Activated CD8-positive, alpha-beta memory T cell treated with anti-CD3 and anti-CD28 coated beads for 24 hours (primary cell): ENCODE data around the gene CNN1.
"Not testable (repeated sequence)": the region's sequence is repeated elsewhere in the genome, so short reads cannot be mapped to it uniquely, and the experiment has no call there.

Experiments used
- DNase-seq: peaks from one replicate; pipeline ENCODE4 v3.0.0-alpha.2; 2020

CNN1 gene

DNA sequence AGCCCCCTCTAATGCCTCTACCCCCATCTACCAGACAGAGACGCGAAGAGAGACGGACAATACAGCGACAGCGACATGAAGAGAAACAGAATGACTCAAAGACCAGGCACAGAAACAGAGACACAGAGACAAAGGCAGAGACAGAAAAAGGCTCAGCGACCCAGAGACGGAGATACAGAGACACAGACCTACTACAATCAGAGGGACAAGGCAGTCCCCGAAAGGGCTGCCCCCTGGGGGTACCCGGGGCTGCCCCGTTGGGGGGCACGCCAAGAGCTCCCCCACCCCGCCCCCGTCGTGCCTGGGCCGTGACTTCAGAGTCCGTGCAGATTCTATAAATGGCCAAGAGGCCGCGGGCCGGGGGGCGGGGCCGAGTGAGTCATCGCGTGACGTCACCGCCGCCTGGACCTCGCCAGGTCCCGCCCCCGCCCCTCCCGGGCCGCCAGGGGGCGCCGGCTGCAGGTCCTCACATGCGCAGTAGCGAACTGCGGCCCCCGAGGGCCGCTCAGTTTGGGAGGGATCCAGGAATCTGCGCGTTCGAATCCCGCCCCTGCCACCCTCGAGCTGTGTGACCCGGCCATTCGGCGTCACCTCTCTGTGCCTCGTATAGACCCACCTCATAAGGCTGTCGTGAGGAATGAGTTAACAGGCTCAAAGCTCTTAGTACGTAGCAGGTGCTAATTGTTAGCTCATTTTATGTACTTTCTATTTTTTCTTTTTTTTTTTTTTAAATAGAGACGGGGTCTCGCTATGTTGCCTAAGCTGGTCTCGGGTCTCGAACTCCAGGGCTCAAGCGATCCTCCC lies 2.7 kb upstream of the CNN1 start:
- peak; percentile 96 for DNase-seq

DNA sequence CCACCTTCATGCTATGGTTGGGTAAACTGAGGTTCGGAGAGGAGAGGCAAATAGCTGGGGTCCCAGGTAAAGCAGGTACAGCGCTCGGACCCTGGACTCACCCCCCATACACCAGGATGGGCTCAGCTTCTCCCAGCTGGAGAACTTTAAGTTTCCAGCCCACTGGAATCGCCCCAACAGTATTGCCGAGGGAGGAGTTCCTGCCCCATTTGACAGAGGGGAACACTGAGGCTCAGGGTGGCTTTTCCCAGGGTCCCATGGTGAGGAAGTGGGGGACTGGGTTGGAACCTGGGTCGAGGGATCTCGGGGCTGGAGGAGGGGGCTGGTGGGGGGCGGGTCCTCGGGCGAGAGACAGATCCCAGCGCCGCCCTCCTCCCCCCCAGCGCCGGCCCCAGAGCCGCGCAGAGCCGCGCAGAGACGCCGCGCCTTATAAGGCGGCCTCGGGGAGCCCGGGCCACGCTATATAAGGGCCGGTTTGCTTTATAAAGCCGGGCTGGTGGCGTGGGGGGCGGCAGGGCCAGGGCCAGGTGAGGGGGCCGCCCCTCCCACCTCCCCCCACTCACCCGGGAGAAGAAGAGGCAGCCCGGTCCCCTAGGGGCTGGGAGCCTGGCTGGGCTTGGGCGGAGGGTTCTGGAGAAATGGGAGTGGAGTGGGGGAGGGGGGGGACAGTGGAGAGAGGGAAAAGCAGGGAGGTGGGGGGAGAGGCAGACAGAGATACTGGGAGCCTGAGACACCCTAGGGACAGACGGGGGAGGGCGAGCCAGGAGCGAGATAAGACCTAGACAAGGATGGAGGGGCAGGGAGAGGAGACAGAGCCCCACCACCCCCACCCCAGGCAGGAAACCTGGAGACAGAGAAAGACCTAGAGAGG lies 1.1 kb downstream of the CNN1 start:
- DNase-seq: no peak

DNA sequence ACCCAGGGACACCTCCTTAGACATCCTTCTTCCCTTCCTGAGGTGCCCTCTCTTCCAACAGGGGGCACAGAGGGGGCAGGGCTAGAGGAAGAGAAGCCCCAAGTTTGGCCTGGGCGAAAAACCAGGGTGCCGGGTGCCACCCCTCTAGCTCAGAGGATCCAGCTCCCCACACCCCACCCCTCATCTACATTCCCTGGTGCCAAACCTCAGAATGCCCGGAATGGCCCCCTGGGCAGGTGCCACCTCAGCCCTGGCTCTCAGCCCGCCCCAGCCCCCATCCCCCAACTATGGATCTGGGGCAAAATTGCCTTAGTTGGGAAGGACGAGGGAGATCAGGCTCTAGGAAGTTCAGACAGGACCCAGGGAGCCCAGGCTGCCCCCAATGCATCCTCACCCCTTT lies 2.0 kb downstream of the CNN1 start:
- no peak for DNase-seq

DNA sequence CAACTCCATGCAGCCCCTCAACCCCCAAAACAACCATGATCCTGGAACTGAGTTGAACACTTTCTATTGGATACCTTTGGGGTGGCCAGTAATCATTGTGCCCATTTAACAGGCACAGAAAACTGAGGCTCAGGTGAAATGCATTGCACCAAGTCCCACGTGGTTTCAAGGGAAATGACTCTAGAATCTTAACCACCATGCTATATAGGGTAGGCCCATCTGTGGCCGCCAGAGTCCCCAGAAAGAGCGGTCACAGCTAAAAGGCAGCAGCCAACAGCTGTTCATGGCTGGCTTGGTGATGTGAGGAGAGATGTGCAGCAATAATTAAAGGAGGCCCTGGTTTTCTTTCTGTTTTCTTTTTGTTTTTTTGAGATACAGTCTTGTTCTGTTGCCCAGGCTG lies 2.6 kb downstream of the CNN1 start:
- DNase-seq: no peak

DNA sequence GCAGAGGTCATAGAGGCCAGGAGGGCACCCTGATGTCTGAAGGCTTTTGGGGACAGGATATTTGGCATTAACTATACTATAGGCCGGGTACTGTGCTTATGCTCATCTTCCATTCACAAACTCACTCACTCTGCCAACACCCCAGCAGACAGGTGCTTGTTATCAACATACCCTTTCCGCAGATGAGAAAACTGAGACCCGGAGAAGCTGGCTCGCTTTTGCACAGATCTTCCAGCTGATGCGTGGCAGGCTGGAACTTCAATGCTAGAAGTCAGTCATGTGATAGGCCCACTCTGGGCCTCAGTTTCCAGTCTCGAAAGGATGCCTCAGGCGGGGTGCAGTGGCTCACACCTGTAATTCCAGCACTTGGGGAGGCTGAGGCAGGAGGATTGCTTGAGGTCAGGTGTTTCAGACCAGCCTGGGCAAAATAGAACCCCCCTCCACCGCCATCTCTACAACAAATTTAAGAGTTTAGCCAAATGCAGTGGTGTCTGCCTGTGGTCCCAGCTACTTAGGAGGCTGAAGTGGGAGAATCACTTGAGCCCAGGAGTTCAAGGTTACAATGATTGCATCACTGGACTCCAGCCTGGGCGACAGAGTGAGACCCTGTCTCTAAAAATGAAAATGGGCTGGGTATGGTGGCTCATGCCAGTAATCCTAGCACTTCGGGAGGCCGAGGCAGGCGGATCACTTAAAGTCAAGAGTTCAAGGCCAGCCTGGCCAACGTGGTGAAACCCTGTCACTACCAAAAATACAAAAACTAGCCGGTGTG lies 9.5 kb downstream of the CNN1 start:
- DNase-seq: no peak

DNA sequence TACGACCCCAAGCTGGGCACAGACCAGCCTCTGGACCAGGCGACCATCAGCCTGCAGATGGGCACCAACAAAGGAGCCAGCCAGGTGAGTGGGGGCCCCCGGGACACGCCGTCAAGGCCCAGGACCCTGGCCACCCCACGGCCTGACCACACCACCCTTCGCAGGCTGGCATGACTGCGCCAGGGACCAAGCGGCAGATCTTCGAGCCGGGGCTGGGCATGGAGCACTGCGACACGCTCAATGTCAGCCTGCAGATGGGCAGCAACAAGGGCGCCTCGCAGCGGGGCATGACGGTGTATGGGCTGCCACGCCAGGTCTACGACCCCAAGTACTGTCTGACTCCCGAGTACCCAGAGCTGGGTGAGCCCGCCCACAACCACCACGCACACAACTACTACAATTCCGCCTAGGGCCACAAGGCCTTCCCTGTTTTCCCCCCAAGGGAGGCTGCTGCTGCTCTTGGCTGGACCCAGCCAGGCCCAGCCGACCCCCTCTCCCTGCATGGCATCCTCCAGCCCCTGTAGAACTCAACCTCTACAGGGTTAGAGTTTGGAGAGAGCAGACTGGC lies 10.8 kb downstream of the CNN1 start:
- no peak for DNase-seq

DNA sequence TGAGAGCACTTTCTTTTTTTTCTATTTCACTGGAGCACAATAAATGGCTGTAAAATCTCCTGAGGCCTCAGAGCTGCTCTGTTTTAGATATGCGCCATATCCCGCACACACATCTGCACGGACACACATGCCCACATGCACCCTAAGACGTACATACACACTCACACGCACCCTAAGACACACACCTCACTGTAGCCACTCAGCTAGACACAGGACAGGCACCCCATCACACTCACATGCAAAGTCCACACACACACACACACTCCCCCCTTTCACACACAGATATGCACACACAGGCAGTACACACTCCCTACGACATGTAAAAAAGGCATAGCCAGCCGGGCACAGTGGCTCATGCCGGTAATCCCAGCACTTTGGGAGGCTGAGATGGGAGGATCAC lies 11.6 kb downstream of the CNN1 start:
- no peak for DNase-seq

DNA sequence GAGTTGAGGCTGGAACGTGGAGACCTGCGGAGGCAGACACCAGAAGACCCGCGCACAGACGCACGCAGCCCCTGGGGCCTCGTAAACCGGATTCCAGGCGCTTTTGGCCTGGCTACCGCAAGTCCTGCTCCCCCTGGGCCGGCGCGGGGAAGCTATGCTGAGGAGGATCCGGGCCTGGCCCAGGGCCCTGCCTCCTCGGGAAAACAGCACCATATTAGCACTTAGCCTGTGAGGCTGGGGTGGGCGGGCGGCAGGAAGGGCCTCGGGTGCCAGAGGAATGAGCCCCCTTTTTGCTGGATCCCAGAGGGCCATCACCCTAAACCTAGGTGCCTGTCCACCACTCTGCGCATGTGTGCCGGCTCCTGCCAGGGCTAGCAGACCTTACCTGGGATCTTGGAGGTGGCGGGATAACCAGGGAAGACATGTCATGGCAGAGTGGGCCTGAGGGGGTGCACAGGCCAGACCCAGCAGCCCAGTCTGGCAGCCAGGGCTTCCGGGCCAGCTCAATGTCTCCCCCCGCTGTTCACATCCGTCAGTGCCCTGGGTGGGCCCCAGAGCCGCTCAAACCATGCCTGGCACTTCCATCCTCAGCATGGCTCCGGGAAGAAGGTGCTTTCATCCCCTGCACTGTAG lies 13.1 kb downstream of the CNN1 start:
- no peak for DNase-seq

DNA sequence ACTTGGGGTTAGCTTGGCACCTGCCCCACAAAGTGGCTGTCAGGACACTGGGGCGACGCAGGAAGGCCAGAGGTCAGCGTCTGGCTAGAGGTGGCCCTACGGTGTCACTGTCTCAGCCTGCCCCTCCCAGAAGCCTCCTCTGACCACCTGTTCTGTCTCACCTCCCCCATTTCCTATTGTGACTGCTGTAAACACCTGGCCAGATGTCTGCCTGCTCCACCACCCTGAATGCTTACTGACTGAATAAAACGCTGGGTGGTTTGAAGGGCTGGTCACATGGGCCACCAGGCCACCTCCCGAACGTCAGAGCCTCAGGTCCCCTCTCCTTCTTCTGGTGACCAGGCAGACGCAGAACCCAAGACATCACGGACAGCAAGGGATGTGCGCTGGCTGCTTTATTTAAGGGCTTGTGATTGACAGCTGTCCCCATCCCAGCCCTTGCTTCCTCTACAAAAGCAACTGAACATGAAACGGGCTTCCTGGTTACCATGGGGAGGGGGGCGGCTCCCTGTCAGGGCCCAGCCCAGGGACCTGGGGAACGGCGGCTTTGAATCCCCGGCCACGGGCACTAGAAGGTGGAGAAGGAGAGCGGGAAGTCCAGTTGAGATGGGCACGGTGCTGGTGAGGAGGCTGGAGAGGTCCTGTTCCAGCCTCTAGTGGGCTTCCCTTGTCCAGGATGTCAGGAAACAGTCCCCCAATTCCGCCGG lies 14.2 kb downstream of the CNN1 start:
- DNase-seq: no peak

DNA sequence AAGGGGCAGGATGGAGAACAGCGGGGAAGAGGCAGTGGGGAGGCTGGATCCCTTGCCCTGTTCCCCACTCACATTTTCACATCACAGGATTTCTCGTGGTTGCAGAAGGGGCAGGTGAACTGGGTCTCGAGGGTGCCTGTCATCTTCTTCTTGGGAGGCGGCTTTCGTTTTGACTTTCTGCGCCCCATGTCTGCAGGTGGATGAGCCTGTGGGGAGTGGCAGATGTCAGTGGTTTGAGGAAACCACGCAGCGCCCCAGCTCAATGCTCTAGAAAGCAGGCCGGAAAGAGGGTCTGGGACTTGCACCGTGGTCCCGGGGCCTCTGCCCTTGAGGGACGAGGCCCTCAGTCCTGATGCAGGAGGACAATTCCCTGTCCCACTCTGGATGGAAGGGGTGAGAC lies 15.5 kb downstream of the CNN1 start:
- no peak for DNase-seq

DNA sequence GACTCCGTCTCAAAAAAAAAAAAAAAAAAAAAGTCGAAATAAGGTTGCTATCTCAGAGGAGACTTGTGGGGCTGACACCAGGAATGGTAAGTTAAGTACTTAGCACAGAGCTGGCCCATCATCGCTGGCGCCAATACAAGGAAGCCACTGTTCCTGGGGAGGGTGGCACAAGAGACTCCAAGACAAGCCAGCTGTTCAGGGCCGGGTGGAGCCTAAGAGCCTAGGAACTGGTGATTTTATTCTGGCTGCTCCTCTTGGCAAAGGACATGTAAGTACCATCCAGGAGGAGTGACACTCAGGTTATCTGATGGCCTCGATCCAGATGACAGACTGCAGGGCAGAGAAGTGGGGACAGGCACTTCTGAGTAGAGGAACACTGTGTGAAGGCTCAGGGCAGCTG lies 16.6 kb downstream of the CNN1 start:
- no peak for DNase-seq

DNA sequence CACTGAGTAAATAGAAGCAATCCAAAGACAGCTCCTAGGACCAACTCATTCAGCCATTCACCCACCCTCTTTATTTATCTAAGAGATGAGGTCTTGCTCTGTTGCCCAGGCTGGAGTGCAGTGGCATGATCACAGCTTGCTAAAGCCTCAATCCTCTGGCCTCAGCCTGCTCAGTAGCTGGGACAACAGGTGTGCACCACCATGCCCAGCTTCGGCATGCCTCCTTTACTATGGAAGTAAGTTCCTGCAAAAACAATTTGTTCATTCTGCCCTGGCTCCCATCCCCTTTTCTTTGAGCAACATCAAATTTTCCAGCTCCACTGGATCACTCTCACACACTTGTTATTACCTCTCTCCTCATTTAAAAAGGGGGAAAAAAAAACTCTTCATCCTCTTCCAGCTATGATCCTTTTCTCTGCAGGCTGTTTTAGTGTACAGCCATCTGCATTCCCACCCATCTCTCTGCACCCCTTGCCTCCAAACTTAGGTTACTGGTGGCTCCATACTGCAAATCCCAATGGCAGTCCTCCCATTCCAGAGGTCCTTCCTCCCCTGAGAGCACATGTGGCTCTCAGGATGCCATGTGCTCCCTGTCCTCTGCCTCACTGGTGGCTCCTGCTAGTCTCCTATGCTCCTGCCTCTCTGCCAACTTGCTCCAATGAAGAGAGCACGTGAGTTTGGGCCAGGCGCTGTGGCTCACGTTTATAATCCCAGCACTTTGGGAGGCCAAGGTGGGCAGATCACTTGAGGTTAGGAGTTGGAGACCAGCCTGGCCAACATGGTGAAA lies 18.2 kb downstream of the CNN1 start:
- no peak for DNase-seq

DNA sequence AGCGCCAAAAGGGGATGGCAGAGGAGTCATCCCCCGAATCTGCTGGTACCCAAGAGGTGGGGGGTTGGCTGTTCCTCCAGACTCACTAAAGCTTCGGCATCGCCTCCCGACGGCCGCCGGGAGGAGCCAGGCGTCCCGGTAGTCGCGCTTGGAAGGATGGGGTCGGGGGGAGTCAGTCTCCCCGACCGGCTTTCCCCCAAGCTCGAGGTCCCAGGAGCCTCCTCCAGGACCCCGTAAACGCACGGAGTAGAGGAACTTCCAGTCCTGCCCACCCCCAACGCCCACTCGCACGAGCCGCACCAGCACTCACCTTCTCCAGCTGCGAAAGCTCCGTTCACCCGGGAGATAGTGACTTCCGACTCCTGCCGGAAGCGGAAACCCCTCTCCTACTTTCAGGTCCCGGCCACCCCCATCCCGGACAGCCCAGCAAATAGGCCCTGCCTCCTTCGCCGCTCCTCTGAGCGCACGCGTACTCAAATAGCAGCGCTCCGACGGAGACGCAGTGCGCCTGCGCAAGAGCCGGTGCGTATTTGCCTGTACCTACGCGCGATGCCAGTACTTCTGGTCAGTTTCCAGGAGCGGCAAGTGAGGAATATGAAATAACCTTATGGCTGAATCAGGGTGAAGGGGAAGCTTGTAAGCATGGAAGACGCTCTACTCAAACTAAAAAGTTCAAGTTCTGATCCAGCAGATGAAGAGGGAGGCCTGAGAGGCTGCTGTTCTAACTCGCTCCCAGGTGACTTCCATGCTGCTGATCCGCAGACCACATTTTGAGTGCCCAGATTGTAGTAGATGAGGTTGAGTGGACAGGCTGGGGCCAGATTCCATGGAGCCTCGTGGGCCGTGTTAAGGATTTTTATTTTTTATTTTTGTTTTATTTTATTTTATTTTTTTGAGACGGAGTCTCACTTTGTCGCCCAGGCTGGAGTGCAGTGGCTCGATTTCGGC lies 20.5 kb downstream of the CNN1 start, which contains the start of gene ELOF1:
Gene ELOF1, minus strand, starts transcription at position 350 of the 948 bp plus-strand sequence. CDS start 4,883 bp downstream, outside the sequence.
- DNase-seq: peak; percentile 96

DNA sequence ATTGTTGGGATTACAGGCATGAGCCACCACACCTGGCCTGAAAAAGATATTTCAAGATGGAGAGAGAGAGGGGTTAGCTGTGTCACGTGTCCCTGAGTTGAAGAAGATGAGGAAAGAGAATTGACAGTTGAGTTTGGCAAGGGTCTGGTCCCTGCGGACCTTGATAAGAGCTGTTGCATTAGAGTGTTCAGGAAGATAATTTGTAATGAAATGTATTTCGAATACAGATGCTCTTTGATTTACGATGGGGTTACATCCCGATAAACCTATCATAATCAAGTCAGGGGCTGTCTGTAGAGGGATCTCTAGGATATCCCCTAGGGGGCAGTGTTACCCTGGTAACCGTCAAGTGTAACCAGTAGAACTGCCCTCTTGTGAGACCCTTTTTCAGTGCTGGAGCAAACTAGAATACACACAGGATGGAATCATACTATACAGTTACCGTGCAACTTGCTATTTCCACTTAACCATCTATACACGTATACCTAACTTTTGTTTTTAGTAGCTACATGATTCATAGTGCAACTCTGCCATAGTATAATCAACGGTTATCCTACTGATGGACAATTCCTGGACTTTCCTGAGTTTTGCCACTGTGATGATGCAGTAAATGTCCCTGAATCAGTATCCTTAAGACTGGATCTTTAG lies 21.9 kb downstream of the CNN1 start:
- no peak for DNase-seq

DNA sequence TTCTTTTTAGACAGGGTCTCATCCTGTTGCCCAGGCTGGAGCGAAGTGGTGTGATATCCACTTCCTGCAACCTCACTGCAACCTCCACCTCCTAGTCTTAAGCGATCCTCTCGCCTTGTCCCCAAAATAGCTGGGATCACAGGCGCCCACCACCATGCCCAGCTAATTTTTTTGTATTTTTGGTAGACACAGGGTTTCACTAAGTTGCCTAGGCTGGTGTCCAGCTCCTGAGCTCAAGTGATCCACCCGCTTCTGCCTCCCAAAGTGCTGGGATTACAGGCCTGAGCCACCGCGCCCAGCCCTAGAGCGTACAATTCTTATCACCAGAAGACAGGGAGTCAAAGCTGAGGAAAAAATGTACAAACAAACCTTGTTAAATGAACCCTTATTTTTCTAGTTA lies 24.9 kb downstream of the CNN1 start:
- DNase-seq: no peak

DNA sequence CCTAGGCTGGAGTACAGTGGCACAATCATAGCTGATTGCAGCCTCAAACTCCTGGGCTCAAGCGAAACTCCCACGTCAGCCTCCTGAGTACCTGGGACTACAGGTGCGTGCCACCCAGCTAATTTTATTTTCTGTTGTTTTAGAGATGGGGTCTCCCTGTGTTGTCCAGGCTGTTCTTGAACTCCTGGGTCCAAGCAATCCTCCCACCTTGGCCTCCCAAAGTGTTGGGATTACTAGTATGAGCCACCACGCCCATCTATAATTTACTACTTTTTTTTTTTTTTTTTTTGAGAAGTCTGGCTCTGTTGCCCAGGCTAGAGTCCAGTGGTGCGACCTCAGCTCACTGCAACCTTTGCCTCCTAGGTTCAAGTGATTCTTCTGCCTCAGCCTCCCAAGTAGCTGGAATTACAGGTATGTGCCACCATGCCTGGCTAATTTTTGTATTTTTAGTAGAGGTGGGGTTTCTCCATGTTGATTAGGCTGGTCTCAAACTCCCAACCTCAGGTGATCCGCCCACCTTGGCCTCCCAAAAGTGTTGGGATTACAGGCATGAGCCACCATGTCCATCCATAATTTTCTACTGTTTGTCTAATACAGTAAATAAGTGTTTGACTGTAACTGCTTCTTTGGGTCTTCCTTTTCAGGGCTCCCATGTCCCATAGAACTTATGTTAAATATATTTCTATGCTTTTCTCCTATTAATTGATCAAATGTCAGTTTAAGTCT lies 25.6 kb downstream of the CNN1 start:
- DNase-seq: not testable (repeated sequence)

DNA sequence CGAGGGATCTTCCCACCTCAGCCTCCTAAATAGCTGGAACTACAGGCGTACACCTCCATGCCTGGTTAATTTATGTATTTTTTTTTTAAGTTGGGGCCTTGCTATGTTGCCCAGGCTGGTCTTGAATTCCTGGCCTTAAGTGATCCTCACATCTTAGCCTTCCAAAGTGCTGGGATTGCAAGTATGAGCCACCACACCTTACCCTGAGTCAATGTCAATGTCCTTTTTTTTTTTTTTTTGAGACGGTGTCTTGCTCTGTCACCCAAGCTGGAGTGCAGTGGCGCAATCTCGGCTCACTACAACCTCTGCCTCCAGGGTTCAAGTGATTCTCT lies 27.0 kb downstream of the CNN1 start:
- DNase-seq: not testable (repeated sequence)

DNA sequence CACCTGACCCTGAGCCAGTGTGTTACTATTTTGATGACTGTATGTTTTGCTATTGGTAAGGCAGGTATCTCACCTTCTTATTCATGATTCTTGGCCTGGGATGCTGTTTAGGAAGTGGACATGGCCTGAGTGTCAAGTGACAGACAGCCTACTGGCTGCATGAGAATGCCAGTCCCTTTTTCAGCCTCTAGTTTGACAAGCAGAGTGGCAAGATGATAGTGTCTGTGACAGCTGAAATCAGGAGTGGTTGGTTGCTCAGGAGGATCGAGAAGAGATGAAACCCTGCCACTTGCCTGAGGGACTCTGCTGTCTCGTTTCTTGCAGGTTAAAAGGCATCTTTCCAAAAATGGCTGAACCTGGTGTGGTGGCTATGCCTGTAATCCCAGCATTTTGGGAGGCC lies 27.5 kb downstream of the CNN1 start:
- no peak for DNase-seq

DNA sequence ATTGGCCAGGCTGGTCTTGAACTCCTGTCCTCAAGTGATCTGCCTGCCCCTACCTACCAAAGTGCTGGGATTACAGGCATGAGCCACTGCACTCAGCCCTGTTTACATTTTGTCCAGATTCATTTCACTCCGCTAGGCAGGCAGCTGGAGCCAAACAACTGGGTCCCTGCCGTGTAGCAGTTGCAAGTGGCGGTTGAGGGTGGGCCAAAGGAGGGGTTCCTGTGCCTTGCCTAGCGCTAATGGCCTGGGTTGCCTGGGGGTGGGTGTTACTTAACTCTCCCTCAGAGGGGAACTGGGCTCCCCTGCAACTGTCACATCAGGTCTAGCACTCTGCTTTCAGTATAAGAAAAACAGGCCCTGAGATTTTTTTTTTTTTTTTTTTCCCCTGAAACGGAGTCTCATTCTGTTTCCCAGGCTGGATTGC lies 31.4 kb downstream of the CNN1 start:
- DNase-seq: no peak
